ENCODE results near the gene PRKCSH. TPM values are rescaled to one million over a fixed set of nuclear protein-coding genes. Genes with fewer than 3 reads are reported as not detected.

Gene PRKCSH
- total RNA-seq, 1 donor from 2014 or later = 123 TPM

- DNase-seq (ENCODE audit: missing footprints) = peak; percentile 44
- intact Hi-C loops (cut with DNase I) = loop anchor here (2.0 to 5.0 kb wide), 2 partner anchors 101 to 191 kb away; partner anchors contain the start of gene EPOR
- ATAC-seq = no peak
These were observed 48.1 kb downstream of the PRKCSH start for GRCh38 chr19:11483366-11484111.

- ATAC-seq = no peak
- no peak for DNase-seq (ENCODE audit: missing footprints)
- intact Hi-C loops (cut with DNase I) = no loop called here
These were observed 49.9 kb downstream of the PRKCSH start for GRCh38 chr19:11485245-11485837.

- ATAC-seq = no peak
- no peak for DNase-seq (ENCODE audit: missing footprints)
- intact Hi-C loops (cut with DNase I) = no loop called here
These were observed 51.4 kb downstream of the PRKCSH start for GRCh38 chr19:11486661-11487503.

GRCh38 chr19:11489378-11489777 is 53.9 kb downstream of the PRKCSH start:
- intact Hi-C loops (cut with DNase I) = no loop called here
- no peak for ATAC-seq
- peak; percentile 40 for DNase-seq (ENCODE audit: missing footprints)

- intact Hi-C loops (cut with DNase I) = loop anchor here (5.0 kb wide), 1 partner anchor 93 kb away; no protein-coding TSS in a partner anchor
- DNase-seq (ENCODE audit: missing footprints) = no peak
- ATAC-seq = no peak
These were observed 59.3 kb downstream of the PRKCSH start for GRCh38 chr19:11494634-11495285.

GRCh38 chr19:11495481-11495880 is 60.0 kb downstream of the PRKCSH start:
- DNase-seq (ENCODE audit: missing footprints) = no peak
- intact Hi-C loops (cut with DNase I) = loop anchor here (5.0 kb wide), 1 partner anchor 92 kb away; no protein-coding TSS in a partner anchor
- no peak for ATAC-seq

- DNase-seq (ENCODE audit: missing footprints) = peak; percentile 70
- intact Hi-C loops (cut with DNase I) = loop anchor here (5.0 kb wide), 1 partner anchor 91 kb away; no protein-coding TSS in a partner anchor
- no peak for ATAC-seq
These were observed 60.5 kb downstream of the PRKCSH start for GRCh38 chr19:11495885-11496284.

- no peak for ATAC-seq
These were observed 61.1 kb downstream of the PRKCSH start for GRCh38 chr19:11496391-11497163.

GRCh38 chr19:11499220-11499726 is 63.8 kb downstream of the PRKCSH start:
- DNase-seq (ENCODE audit: missing footprints) = no peak
- intact Hi-C loops (cut with DNase I) = loop anchor here (5.0 kb wide), 1 partner anchor 88 kb away; no protein-coding TSS in a partner anchor
- no peak for ATAC-seq

More at GRCh38 chr19:11496391-11497163, 61.1 kb downstream of the PRKCSH start:
- peak; percentile 77 for DNase-seq (ENCODE audit: missing footprints)
- intact Hi-C loops (cut with DNase I) = loop anchor here (5.0 kb wide), 1 partner anchor 91 kb away; no protein-coding TSS in a partner anchor

GRCh38 chr19:11499890-11500420 is 64.5 kb downstream of the PRKCSH start:
- DNase-seq (ENCODE audit: missing footprints) (peak; percentile 27), ATAC-seq (no peak)
- intact Hi-C loops (cut with DNase I) = loop anchor here (5.0 kb wide), 2 partner anchors 87 to 128 kb away; partner anchors contain the start of gene SWSAP1

Small RNAs within 50 kb of the gene (microRNA-seq; reads per million reads assigned to microRNA genes)
- gene MIR7974 = not detected

Other genes starting within 250 kb of the PRKCSH start
- gene KANK2, start 238.1 kb upstream of the PRKCSH start, total RNA-seq = 434 TPM
- gene ANGPTL8, start 196.0 kb upstream of the PRKCSH start, total RNA-seq = 0.87 TPM
- gene DOCK6, start 173.1 kb upstream of the PRKCSH start, total RNA-seq = 35.1 TPM
- not detected for gene TSPAN16, start 139.5 kb upstream of the PRKCSH start, total RNA-seq
- 9.4 TPM for gene RAB3D, start 96.0 kb upstream of the PRKCSH start, total RNA-seq
- gene TMEM205, start 89.4 kb upstream of the PRKCSH start, total RNA-seq = 106 TPM
- gene CCDC159, start 89.1 kb upstream of the PRKCSH start, total RNA-seq = 17.1 TPM
- gene PLPPR2, start 80.2 kb upstream of the PRKCSH start, total RNA-seq = 17.7 TPM
- 1.9 TPM for gene SWSAP1, start 61.0 kb upstream of the PRKCSH start, total RNA-seq
- gene EPOR, start 51.3 kb upstream of the PRKCSH start, total RNA-seq = 8.4 TPM
- 10.5 TPM for gene RGL3, start 16.3 kb upstream of the PRKCSH start, total RNA-seq
- 0.68 TPM for gene ODAD3, start 514 bp upstream of the PRKCSH start, total RNA-seq
- 0.35 TPM for gene ELAVL3, start 45.4 kb downstream of the PRKCSH start, total RNA-seq
- gene ZNF653, start 70.2 kb downstream of the PRKCSH start, total RNA-seq = 4.8 TPM
- gene ECSIT, start 93.5 kb downstream of the PRKCSH start, total RNA-seq = 172 TPM
- 174 TPM for gene CNN1, start 103.2 kb downstream of the PRKCSH start, total RNA-seq
- gene ELOF1, start 123.6 kb downstream of the PRKCSH start, total RNA-seq = 33.5 TPM
- gene ACP5, start 142.0 kb downstream of the PRKCSH start, total RNA-seq = 2.3 TPM
- 4.9 TPM for gene ZNF627, start 161.8 kb downstream of the PRKCSH start, total RNA-seq

All from Right ventricle myocardium inferior (tissue), 1 donor.